Neural progenitor cell (in vitro differentiated cells): Measurements from ENCODE around the gene ITCH. TPM values are rescaled to one million over a fixed set of nuclear protein-coding genes. Genes with fewer than 3 reads are reported as not detected.
A peak's percentile ranks its signal among the peaks of the same experiment; 100 is the strongest.

ENCODE experiments used
- DNase-seq: peaks from one replicate; pipeline ENCODE4 v3.0.0-alpha.2; 2016; ENCODE audit warnings: low spot score
- H2AFZ ChIP-seq: fragments of 200-600 bp; sonication (generic); replicated peaks from 2 replicates; pipeline ENCODE4 v1.6.1; 2016; ENCODE audit warnings: antibody characterized with exemption
- H3F3A ChIP-seq: fragments of 200-600 bp; sonication (generic); 2 replicates; pipeline ENCODE4 v1.6.1; 2016; ENCODE audit warnings: antibody characterized with exemption, low read depth
- H3K27ac ChIP-seq: fragments of 200-600 bp; sonication (generic); 2 replicates; pipeline ENCODE4 v1.5.1; 2016; ENCODE audit warnings: mild to moderate bottlenecking
- H3K27me3 ChIP-seq: fragments of 200-600 bp; sonication (generic); 2 replicates; pipeline ENCODE4 v1.6.1; 2016; ENCODE audit warnings: mild to moderate bottlenecking, moderate library complexity
- H3K36me3 ChIP-seq: fragments of 200-600 bp; sonication (generic); 2 replicates; pipeline ENCODE4 v1.5.1; 2016
- H3K4me1 ChIP-seq: fragments of 200-600 bp; sonication (generic); 2 replicates; pipeline ENCODE4 v1.6.1; 2016; ENCODE audit warnings: mixed run types
- H3K4me2 ChIP-seq: fragments of 200-600 bp; sonication (generic); 2 replicates; pipeline ENCODE4 v1.6.1; 2016
- H3K4me3 ChIP-seq: fragments of 200-600 bp; sonication (generic); 2 replicates; pipeline ENCODE4 v1.5.1; 2016
- H3K79me2 ChIP-seq: fragments of 200-600 bp; sonication (generic); 2 replicates; pipeline ENCODE4 v1.6.1; 2016; ENCODE audit warnings: low read depth
- H3K9ac ChIP-seq: fragments of 200-600 bp; sonication (generic); 2 replicates; pipeline ENCODE4 v1.6.1; 2016
- H3K9me3 ChIP-seq: fragments of 200-600 bp; sonication (generic); 2 replicates; pipeline ENCODE4 v1.5.1; 2016; ENCODE audit warnings: low read depth
- H4K20me1 ChIP-seq: fragments of 200-600 bp; sonication (generic); 2 replicates; pipeline ENCODE4 v1.6.1; 2016; ENCODE audit warnings: low read depth
- H3K27ac Mint-ChIP-seq: 3 replicates; pipeline ENCODE4 v1.8.0; 2021; ENCODE audit warnings: mixed read lengths
- H3K27me3 Mint-ChIP-seq: 2 replicates; pipeline ENCODE4 v1.8.0; 2022; ENCODE audit warnings: low read depth, mild to moderate bottlenecking, inconsistent platforms, moderate library complexity, mixed read lengths; ENCODE audit not compliant: insufficient read depth
- H3K36me3 Mint-ChIP-seq: 3 replicates; pipeline ENCODE4 v1.8.0; 2021; ENCODE audit warnings: mixed read lengths
- H3K4me1 Mint-ChIP-seq: 3 replicates; pipeline ENCODE4 v1.8.0; 2021; ENCODE audit warnings: mixed read lengths
- H3K4me3 Mint-ChIP-seq: 3 replicates; pipeline ENCODE4 v1.8.0; 2021; ENCODE audit warnings: mild to moderate bottlenecking, moderate library complexity, mixed read lengths
- H3K9me3 Mint-ChIP-seq: 3 replicates; pipeline ENCODE4 v1.8.0; 2020; ENCODE audit warnings: mixed read lengths
- CTCF ChIP-seq: fragments of 200-600 bp; sonication (generic); IDR thresholded peaks from 2 replicates; pipeline ENCODE4 v1.5.1; 2017; ENCODE audit warnings: antibody characterized with exemption, mild to moderate bottlenecking
- EZH2 ChIP-seq: fragments of 200-600 bp; sonication (generic); IDR thresholded peaks from 2 replicates; pipeline ENCODE4 v1.6.1; 2017; ENCODE audit warnings: antibody characterized with exemption, mild to moderate bottlenecking, moderate library complexity
- EZH2phosphoT487 ChIP-seq: fragments of 200-600 bp; sonication (generic); IDR thresholded peaks from 2 replicates; pipeline ENCODE4 v1.6.1; 2017; ENCODE audit warnings: antibody characterized with exemption
- total RNA-seq: library from RNA; depleted of rRNA; stranded (reverse); fragments of >200 nt; gene quantifications from 2 replicates; pipeline ENCODE4 v1.2.3, GENCODE V29; 2015; ENCODE audit warnings: low replicate concordance

Gene ITCH
- total RNA-seq, 1 donor from 2014 or later = 55.2 TPM

- H3K4me2 ChIP-seq = peak within 1 kb of the TSS; percentile 76
- Mint-ChIP-seq H3K36me3 (peaks cover 2% of the 10 kb centered on the region), H3K9me3 (no peaks in the 10 kb centered on the region), H3K27me3 (peaks cover under 1% of the 10 kb centered on the region), H3K4me1 (peaks cover 2% of the 10 kb centered on the region), H3K4me3 (peak within 1 kb of the TSS; percentile 82), H3K27ac (peak within 1 kb of the TSS; percentile 42)
- no peaks in the 10 kb centered on the region for H3K79me2 ChIP-seq
- H3K9me3 ChIP-seq = no peaks in the 10 kb centered on the region
- peak within 1 kb of the TSS; percentile 94 for H2AFZ ChIP-seq
- peak within 1 kb of the TSS; percentile 43 for H3K9ac ChIP-seq
- H3K4me1 ChIP-seq = no peaks in the 10 kb centered on the region
- H3K27me3 ChIP-seq = peaks cover 30% of the 10 kb centered on the region
- H3K27ac ChIP-seq = no peak within 1 kb of the TSS
- peaks cover 12% of the 10 kb centered on the region for H3F3A ChIP-seq
- H4K20me1 ChIP-seq = peaks cover 11% of the 10 kb centered on the region
- DNase-seq = peak; percentile 98
- H3K4me3 ChIP-seq = peak within 1 kb of the TSS; percentile 60
- no peaks in the 10 kb centered on the region for H3K36me3 ChIP-seq
- TF ChIP-seq EZH2 = peak; percentile 3
- TF ChIP-seq CTCF = no peak
These were observed 195.5 kb downstream of the ITCH start, which contains the start of gene MAP1LC3A for GRCh38 chr20:34558320-34559218. Gene MAP1LC3A, plus strand, starts transcription at chr20:34558718. Its CDS starts 151 bp downstream, at chr20:34558869.

GRCh38 chr20:34559311-34560140 lies 196.5 kb downstream of the ITCH start:
- peak overlapping the region; percentile 42 for H3K27ac Mint-ChIP-seq
- Histone ChIP-seq H3F3A (peaks cover 12% of the 10 kb centered on the region), H2AFZ (no peak overlapping the region), H3K36me3 (no peaks in the 10 kb centered on the region), H3K27me3 (peaks cover 30% of the 10 kb centered on the region), H3K79me2 (no peaks in the 10 kb centered on the region), H3K9me3 (no peaks in the 10 kb centered on the region), H3K4me3 (peak overlapping the region; percentile 60), H3K9ac (no peak overlapping the region), H3K4me2 (peak overlapping the region; percentile 76), H3K4me1 (no peaks in the 10 kb centered on the region), H3K27ac (no peak overlapping the region), H4K20me1 (peaks cover 11% of the 10 kb centered on the region)
- H3K4me3 Mint-ChIP-seq = peak overlapping the region; percentile 82
- H3K36me3 Mint-ChIP-seq = peaks cover 2% of the 10 kb centered on the region
- TF ChIP-seq EZH2phosphoT487 = no peak
- no peak for TF ChIP-seq EZH2
- no peak for TF ChIP-seq CTCF
- DNase-seq = peak; percentile 20
- peaks cover 2% of the 10 kb centered on the region for H3K27me3 Mint-ChIP-seq
- H3K4me1 Mint-ChIP-seq = no peaks in the 10 kb centered on the region
- no peaks in the 10 kb centered on the region for H3K9me3 Mint-ChIP-seq

- no peak overlapping the region for H2AFZ ChIP-seq
- no peaks in the 10 kb centered on the region for H3K36me3 ChIP-seq
- Mint-ChIP-seq H3K27ac (no peak overlapping the region), H3K4me1 (no peaks in the 10 kb centered on the region), H3K27me3 (peaks cover 2% of the 10 kb centered on the region), H3K4me3 (peak overlapping the region; percentile 60), H3K9me3 (no peaks in the 10 kb centered on the region), H3K36me3 (peaks cover 2% of the 10 kb centered on the region)
- peaks cover 12% of the 10 kb centered on the region for H3F3A ChIP-seq
- no peak for DNase-seq
- H3K4me2 ChIP-seq = no peak overlapping the region
- H3K4me1 ChIP-seq = no peaks in the 10 kb centered on the region
- H3K4me3 ChIP-seq = no peak overlapping the region
- H4K20me1 ChIP-seq = peaks cover 11% of the 10 kb centered on the region
- H3K27me3 ChIP-seq = peaks cover 30% of the 10 kb centered on the region
- no peak overlapping the region for H3K9ac ChIP-seq
- no peak overlapping the region for H3K27ac ChIP-seq
- H3K79me2 ChIP-seq = no peaks in the 10 kb centered on the region
- no peaks in the 10 kb centered on the region for H3K9me3 ChIP-seq
- no peak for TF ChIP-seq EZH2
- no peak for TF ChIP-seq EZH2phosphoT487
- no peak for TF ChIP-seq CTCF
These were observed 197.1 kb downstream of the ITCH start for GRCh38 chr20:34560141-34560523.
